Stimulated activated CD8-positive, alpha-beta memory T cell treated with anti-CD3 and anti-CD28 coated beads, Interleukin-15, amount 100 ng/mL, for 1 hour (primary cell): ENCODE results near the gene QSOX1.
A peak's percentile ranks its signal among the peaks of the same experiment; 100 is the strongest.
"Not testable (repeated sequence)": the region's sequence is repeated elsewhere in the genome, so short reads cannot be mapped to it uniquely, and the experiment has no call there.

Experiments used
- DNase-seq: peaks from one replicate; pipeline ENCODE4 v3.0.0-alpha.2; 2020; ENCODE audit warnings: low read depth

QSOX1 gene

GRCh38 chr1:180154325-180155181 lies at the start of gene QSOX1:
QSOX1 (plus strand) TSS chr1:180154869; CDS start chr1:180154908, 39 bp downstream.
- peak; percentile 66 for DNase-seq

GRCh38 chr1:180112091-180112490 lies 42.6 kb upstream of the QSOX1 start:
- DNase-seq: no peak

- no peak for DNase-seq
These were observed 41.6 kb upstream of the QSOX1 start for GRCh38 chr1:180112984-180113647.

- no peak for DNase-seq
These were observed 40.2 kb upstream of the QSOX1 start for GRCh38 chr1:180114396-180114945.

- no peak for DNase-seq
These were observed 37.5 kb upstream of the QSOX1 start for GRCh38 chr1:180116964-180117763.

GRCh38 chr1:180117764-180118116 lies 36.9 kb upstream of the QSOX1 start:
- DNase-seq: no peak

GRCh38 chr1:180119837-180120236 lies 34.8 kb upstream of the QSOX1 start:
- no peak for DNase-seq

- no peak for DNase-seq
These were observed 31.2 kb upstream of the QSOX1 start for GRCh38 chr1:180123463-180123936.

GRCh38 chr1:180130651-180131050 lies 24.0 kb upstream of the QSOX1 start:
- no peak for DNase-seq

- no peak for DNase-seq
These were observed 23.2 kb upstream of the QSOX1 start for GRCh38 chr1:180131510-180131909.

- no peak for DNase-seq
These were observed 21.5 kb upstream of the QSOX1 start for GRCh38 chr1:180133193-180133592.

- DNase-seq: not testable (repeated sequence)
These were observed 21.0 kb upstream of the QSOX1 start for GRCh38 chr1:180133688-180134087.

GRCh38 chr1:180135535-180135934 lies 19.1 kb upstream of the QSOX1 start:
- no peak for DNase-seq

GRCh38 chr1:180136331-180136967 lies 18.2 kb upstream of the QSOX1 start:
- no peak for DNase-seq

- no peak for DNase-seq
These were observed 17.7 kb upstream of the QSOX1 start for GRCh38 chr1:180136968-180137356.

GRCh38 chr1:180137776-180138175 lies 16.9 kb upstream of the QSOX1 start:
- no peak for DNase-seq

- no peak for DNase-seq
These were observed 13.2 kb upstream of the QSOX1 start for GRCh38 chr1:180141381-180141934.

- DNase-seq: no peak
These were observed 11.3 kb upstream of the QSOX1 start for GRCh38 chr1:180143359-180143758.

- no peak for DNase-seq
These were observed 9.9 kb upstream of the QSOX1 start for GRCh38 chr1:180144659-180145357.

- DNase-seq: no peak
These were observed 9.2 kb upstream of the QSOX1 start for GRCh38 chr1:180145446-180145845.

- no peak for DNase-seq
These were observed 3.7 kb upstream of the QSOX1 start for GRCh38 chr1:180150982-180151381.
